Left ventricle myocardium inferior (tissue), 1 donor: ENCODE measurements around the gene BRD7. TPM values are rescaled to one million over a fixed set of nuclear protein-coding genes. Genes with fewer than 3 reads are reported as not detected.

Experiments
- DNase-seq: peaks from one replicate; pipeline ENCODE4 v3.0.0-alpha.2; 2020
- H3K27ac ChIP-seq: fragments of 200-600 bp; replicated peaks from 2 replicates; pipeline ENCODE4 v1.8.0; 2021
- H3K27me3 ChIP-seq: fragments of 200-600 bp; 2 replicates; pipeline ENCODE4 v1.8.0; 2021; ENCODE audit warnings: low read depth
- H3K36me3 ChIP-seq: fragments of 200-600 bp; 2 replicates; pipeline ENCODE4 v1.8.0; 2021
- H3K4me1 ChIP-seq: fragments of 200-600 bp; 2 replicates; pipeline ENCODE4 v1.8.0; 2021
- H3K4me3 ChIP-seq: fragments of 200-600 bp; 2 replicates; pipeline ENCODE4 v1.8.0; 2021; ENCODE audit warnings: mild to moderate bottlenecking, moderate library complexity
- H3K9me3 ChIP-seq: fragments of 200-600 bp; replicated peaks from 2 replicates; pipeline ENCODE4 v1.8.0; 2021
- intact Hi-C: fragments of 100-400 bp; cut with micrococcal nuclease; formaldehyde crosslinking; loops from one replicate; pipeline ENCODE4 v1.11.0; 2022
- total RNA-seq: library from RNA; stranded (reverse); fragmentation: NEBNext Ultra II Directional; extraction: Animal tissue kit (Norgen Biotek cat#: 25700); gene quantifications from one replicate; pipeline ENCODE4 v1.2.1, GENCODE V29; 2021
- TF ChIP-seq, protein P1 (sequence below): fragments of 200-600 bp; IDR thresholded peaks from 2 replicates; pipeline ENCODE4 v1.8.0; 2021; ENCODE audit warnings: antibody characterized with exemption, mild to moderate bottlenecking, borderline replicate concordance
- donor health status: DM: no; HTN: yes; CAD: no; lungs with severe emphysema.

Gene BRD7
- total RNA-seq, 1 donor from 2014 or later = 52.3 TPM

GRCh38 chr16:50407351-50407750 is 38.6 kb upstream of the BRD7 start:
- no peaks in the 10 kb centered on the region for H3K36me3 ChIP-seq
- H3K4me3 ChIP-seq = no peak overlapping the region
- no peak overlapping the region for H3K27ac ChIP-seq
- intact Hi-C loops = no loop called here
- H3K9me3 ChIP-seq = no peaks in the 10 kb centered on the region
- no peak for DNase-seq
- TF ChIP-seq, protein P1, sequence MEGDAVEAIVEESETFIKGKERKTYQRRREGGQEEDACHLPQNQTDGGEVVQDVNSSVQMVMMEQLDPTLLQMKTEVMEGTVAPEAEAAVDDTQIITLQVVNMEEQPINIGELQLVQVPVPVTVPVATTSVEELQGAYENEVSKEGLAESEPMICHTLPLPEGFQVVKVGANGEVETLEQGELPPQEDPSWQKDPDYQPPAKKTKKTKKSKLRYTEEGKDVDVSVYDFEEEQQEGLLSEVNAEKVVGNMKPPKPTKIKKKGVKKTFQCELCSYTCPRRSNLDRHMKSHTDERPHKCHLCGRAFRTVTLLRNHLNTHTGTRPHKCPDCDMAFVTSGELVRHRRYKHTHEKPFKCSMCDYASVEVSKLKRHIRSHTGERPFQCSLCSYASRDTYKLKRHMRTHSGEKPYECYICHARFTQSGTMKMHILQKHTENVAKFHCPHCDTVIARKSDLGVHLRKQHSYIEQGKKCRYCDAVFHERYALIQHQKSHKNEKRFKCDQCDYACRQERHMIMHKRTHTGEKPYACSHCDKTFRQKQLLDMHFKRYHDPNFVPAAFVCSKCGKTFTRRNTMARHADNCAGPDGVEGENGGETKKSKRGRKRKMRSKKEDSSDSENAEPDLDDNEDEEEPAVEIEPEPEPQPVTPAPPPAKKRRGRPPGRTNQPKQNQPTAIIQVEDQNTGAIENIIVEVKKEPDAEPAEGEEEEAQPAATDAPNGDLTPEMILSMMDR = no peak
- H3K27me3 ChIP-seq = no peaks in the 10 kb centered on the region
- no peaks in the 10 kb centered on the region for H3K4me1 ChIP-seq

DNA sequence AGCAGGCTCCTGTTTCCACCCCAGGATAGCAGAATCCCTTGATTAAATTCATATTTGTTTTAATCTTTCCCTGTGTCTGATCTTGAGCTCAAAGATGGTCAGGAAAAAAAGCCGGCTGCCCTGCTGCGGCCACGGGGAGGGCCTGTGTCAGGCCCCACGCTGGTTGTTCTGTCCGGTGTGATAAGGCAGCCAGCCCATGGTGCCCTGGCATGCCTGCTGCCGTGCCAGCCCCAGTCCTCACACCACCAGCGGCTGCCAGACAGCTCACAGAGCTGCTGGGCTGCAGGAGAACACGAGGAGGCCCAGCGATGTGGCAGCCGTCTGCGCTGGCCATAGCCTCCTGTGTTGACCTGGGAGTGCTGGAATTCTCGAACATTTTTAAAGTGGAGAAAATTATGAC is 34.7 kb upstream of the BRD7 start:
- H3K4me3 ChIP-seq = no peak overlapping the region
- no peaks in the 10 kb centered on the region for H3K36me3 ChIP-seq
- peak; percentile 46 for DNase-seq
- H3K27me3 ChIP-seq = peaks cover 7% of the 10 kb centered on the region
- H3K4me1 ChIP-seq = no peaks in the 10 kb centered on the region
- intact Hi-C loops = no loop called here
- TF ChIP-seq, protein P1 = no peak
- H3K9me3 ChIP-seq = no peaks in the 10 kb centered on the region
- H3K27ac ChIP-seq = no peak overlapping the region

DNA sequence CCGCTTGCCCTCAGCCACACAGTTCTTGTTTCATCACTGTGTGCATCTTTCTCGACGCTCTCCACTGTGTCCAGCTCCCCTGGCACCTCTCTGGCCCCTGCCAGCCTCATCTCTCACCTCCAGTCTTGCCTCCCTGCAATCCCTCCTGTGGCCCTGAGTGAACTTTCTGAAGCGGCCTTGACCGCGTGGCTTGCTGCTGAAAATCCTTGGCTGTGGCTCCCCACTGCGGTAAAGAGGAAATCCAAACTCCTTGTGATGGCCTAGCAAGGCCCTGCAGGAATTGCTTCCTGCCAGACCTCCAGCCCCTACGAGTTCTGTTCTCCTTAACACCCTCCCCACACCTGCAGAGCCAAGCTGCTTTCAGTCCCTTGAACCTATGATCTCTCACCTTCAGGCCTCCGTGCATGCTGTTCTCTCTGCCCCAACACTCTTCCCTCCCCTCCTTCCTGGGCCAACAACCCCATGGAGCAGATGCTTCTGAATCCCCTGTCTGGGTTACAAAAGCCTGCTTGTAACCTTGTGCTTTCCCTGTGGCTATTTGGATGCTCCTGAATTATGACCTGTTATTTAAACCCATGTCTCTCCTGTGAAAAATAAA is 33.6 kb upstream of the BRD7 start:
- Histone ChIP-seq H3K36me3 (no peaks in the 10 kb centered on the region), H3K27me3 (peaks cover 8% of the 10 kb centered on the region), H3K4me1 (no peaks in the 10 kb centered on the region), H3K4me3 (no peak overlapping the region), H3K9me3 (no peaks in the 10 kb centered on the region), H3K27ac (no peak overlapping the region)
- TF ChIP-seq, protein P1 = no peak
- no peak for DNase-seq
- intact Hi-C loops = no loop called here

DNA sequence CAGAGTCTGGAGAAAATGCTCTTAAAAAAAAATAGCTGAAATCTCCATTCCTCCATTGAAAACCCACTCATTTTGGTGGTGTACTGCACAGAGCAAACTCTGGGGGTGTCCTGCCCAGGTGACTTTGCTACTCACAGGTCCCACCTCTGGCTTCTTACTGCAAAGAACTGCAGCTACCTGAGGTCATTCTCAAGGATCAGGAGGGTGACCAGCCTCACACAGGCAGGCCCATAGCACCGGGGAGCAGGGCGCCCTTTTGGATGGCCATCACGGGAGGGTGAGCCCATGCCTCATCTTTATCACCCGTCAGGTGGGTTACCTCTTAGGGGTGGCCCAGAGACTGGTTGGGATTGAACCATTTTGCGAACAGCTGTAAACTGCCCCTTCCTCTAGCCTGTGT is 32.6 kb upstream of the BRD7 start:
- intact Hi-C loops = no loop called here
- Histone ChIP-seq H3K27me3 (peaks cover 8% of the 10 kb centered on the region), H3K27ac (no peak overlapping the region), H3K9me3 (no peaks in the 10 kb centered on the region), H3K4me3 (no peak overlapping the region), H3K36me3 (no peaks in the 10 kb centered on the region), H3K4me1 (no peaks in the 10 kb centered on the region)
- TF ChIP-seq, protein P1 = no peak
- DNase-seq = no peak

- TF ChIP-seq, protein P1 = no peak
- Histone ChIP-seq H3K4me1 (no peaks in the 10 kb centered on the region), H3K36me3 (no peaks in the 10 kb centered on the region), H3K9me3 (no peaks in the 10 kb centered on the region), H3K4me3 (no peak overlapping the region), H3K27me3 (peaks cover 8% of the 10 kb centered on the region), H3K27ac (no peak overlapping the region)
- intact Hi-C loops = no loop called here
- DNase-seq = no peak
Observed at GRCh38 chr16:50400967-50401348, 32.2 kb upstream of the BRD7 start.
